H1 (cell line): ENCODE results near the gene CFAP97. TPM values are rescaled to one million over a fixed set of nuclear protein-coding genes. Genes with fewer than 3 reads are reported as not detected.

Experiments used
- HDAC2 ChIP-seq, 2 experiments: fragments of 300-600 bp in 1 of 2; sonication (generic) in 1 of 2; IDR thresholded peaks; 2 replicates each; pipeline ENCODE4 v1.6.1; 2011 to 2012; ENCODE audit warnings: low read depth in 2 of 2, low read length in 2 of 2, mild to moderate bottlenecking in 2 of 2, moderate library complexity in 2 of 2, borderline replicate concordance in 1 of 2, inconsistent platforms in 1 of 2
- KDM1A ChIP-seq: fragments of 200-600, 300-600 bp; sonication (generic); IDR thresholded peaks from 2 replicates; pipeline ENCODE4 v1.7.1; 2016; ENCODE audit warnings: mild to moderate bottlenecking, low read length, borderline replicate concordance
- PHF8 ChIP-seq: fragments of 200-600 bp; sonication (generic); conservative IDR thresholded peaks from 2 replicates; pipeline ENCODE4 v1.7.1; 2012; ENCODE audit warnings: low read depth, mild to moderate bottlenecking, inconsistent platforms, low read length, moderate library complexity
- SP2 ChIP-seq: IDR thresholded peaks from 2 replicates; pipeline ENCODE4 v1.6.1; 2012; ENCODE audit warnings: mild to moderate bottlenecking, low read length, inconsistent platforms
- TEAD4 ChIP-seq: IDR thresholded peaks from 2 replicates; pipeline ENCODE4 v1.6.1; 2012; ENCODE audit warnings: low read depth, low read length, inconsistent platforms, mixed read lengths
- polyA plus RNA-seq, 7 experiments: library from polyadenylated mRNA; depleted of rRNA in 3 of 7; stranded (reverse) in 5 of 7; unstranded in 2 of 7; fragments of >200 nt in 5 of 7; fragments of 200-250 nt in 2 of 7; gene quantifications; 1 replicate in 5 of 7; 2 replicates in 1 of 7; 4 replicates in 1 of 7; pipeline versions ENCODE4 v1.2.1 to v1.2.3, GENCODE V29; 2011 to 2013; ENCODE audit warnings: missing spikeins in 2 of 7, mixed read lengths in 2 of 7
- total RNA-seq: library from RNA; stranded (reverse); fragmentation: NEBNext Ultra II Directional; extraction: Animal tissue kit (Norgen Biotek cat#: 25700); gene quantifications from 2 replicates; pipeline ENCODE4 v1.2.1, GENCODE V29; 2021

CFAP97 gene
- total and polyA plus RNA-seq, 2 of the 8 experiments (the other 6 are each of a cell fraction or from before 2014, with no cell fraction given), result 9.2 to 40.4 TPM

- TF ChIP-seq TEAD4 (no peak), SP2 (no peak), PHF8 (no peak), HDAC2 (IDR thresholded peaks at IDR 0.05; ENCODE audit: borderline replicate concordance in 1 of 2, low read depth in 2 of 2, low read length in 2 of 2) (no peak), KDM1A (no peak)
Measured at GRCh38 chr4:185237175-185237574, 33.4 kb upstream of the CFAP97 start (continued).
